Measurements from ENCODE around the gene FKBP8.

GRCh38 chr19:18510216-18510615 lies 33.2 kb downstream of the FKBP8 start:
- TF ChIP-seq CTCF (IDR thresholded peaks at IDR 0.05; ENCODE audit: low read depth, low read length, missing input control) (no peak), RAD21 (IDR thresholded peaks at IDR 0.05) (no peak), MAX (IDR thresholded peaks at IDR 0.05) (no peak), JUND (IDR thresholded peaks at IDR 0.05) (no peak), ATF3 (IDR thresholded peaks at IDR 0.05) (no peak)
